Hematopoietic multipotent progenitor cell (in vitro differentiated cells): Measurements from ENCODE around the gene AGPAT4. TPM values are rescaled to one million over a fixed set of nuclear protein-coding genes. Genes with fewer than 3 reads are reported as not detected.

Experiments
- DNase-seq, 3 donors: peaks; one replicate each; pipeline ENCODE4 v3.0.0-alpha.2; 2011 to 2015; ENCODE audit warnings: low read depth in 2 of 3, low spot score in 2 of 3
- total RNA-seq: library from RNA; depleted of rRNA; stranded (reverse); fragments of >200 nt; gene quantifications from one replicate; pipeline ENCODE4 v1.2.3, GENCODE V29; 2012

The AGPAT4 gene
- total RNA-seq, 1 donor, result 28.5 TPM

GRCh38 chr6:161143663-161144430, 130.0 kb downstream of the AGPAT4 start:
- DNase-seq, result no peak

DNA sequence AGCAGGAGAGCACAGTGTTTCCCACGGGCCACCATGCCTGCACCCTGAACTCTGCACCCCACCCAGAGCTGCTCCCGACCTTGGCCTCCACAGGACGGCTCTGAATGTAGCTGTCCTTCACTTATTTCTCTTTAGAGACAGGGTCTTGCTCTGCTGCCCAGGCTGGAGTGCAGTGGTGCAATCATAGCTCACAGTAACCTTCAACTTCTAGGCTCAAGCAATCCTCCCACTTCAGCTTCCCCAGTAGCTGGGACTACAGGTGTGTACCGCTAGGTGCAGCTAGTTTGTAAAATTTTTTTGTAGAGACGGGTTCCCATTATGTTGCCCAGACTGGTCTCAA, 130.9 kb downstream of the AGPAT4 start:
- no peak for DNase-seq

GRCh38 chr6:161141173-161141572, 132.7 kb downstream of the AGPAT4 start:
- no peak for DNase-seq

GRCh38 chr6:161140554-161140875, 133.3 kb downstream of the AGPAT4 start:
- no peak for DNase-seq

DNA sequence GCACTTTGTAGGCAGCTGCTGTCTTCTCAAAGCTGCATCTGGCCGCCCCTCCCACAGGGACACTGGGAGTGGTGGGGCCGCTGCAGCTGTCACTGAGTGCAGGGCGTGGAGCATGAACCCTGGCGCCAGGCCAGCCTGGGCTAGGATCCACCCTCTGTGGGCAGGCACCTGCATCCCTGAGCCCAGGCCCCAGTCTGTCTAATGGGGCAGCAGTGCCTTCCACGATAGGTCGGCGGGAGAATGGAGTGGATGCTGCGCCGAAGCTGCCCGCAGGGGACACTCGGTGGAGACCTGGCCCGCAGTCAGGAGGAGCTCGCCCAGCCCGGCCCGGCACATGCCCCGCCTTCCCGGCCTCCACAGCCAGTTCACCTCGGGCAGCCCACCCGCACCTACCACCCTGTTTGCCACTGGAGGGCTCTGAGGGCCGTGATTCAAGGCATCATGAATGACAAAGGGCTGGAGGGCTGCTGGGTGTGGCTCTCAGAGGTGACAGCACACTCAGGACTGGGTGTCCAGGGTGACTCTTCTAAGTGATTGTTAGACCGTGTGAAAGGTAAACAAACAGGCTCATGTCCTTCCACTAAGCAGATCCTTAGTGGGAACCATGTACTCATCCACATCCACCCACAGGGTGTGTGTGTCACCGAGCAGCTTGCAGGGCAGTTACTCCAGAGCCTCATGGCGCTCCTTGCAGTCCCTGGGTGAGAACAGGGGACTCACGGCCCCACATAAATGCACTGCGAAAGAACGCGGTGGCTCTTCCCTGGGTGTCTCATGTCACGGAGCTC, 133.9 kb downstream of the AGPAT4 start:
- DNase-seq, result no peak

GRCh38 chr6:161139304-161139765, 134.5 kb downstream of the AGPAT4 start:
- no peak for DNase-seq

- DNase-seq, result no peak
These were observed 135.1 kb downstream of the AGPAT4 start for GRCh38 chr6:161138543-161139303.

- DNase-seq, result no peak
These were observed 135.9 kb downstream of the AGPAT4 start for GRCh38 chr6:161137839-161138542.

- DNase-seq, result no peak
These were observed 136.5 kb downstream of the AGPAT4 start for GRCh38 chr6:161137320-161137719.

- no peak for DNase-seq
These were observed 137.2 kb downstream of the AGPAT4 start for GRCh38 chr6:161136655-161137054.

- no peak for DNase-seq
These were observed 137.9 kb downstream of the AGPAT4 start for GRCh38 chr6:161135695-161136591.

DNA sequence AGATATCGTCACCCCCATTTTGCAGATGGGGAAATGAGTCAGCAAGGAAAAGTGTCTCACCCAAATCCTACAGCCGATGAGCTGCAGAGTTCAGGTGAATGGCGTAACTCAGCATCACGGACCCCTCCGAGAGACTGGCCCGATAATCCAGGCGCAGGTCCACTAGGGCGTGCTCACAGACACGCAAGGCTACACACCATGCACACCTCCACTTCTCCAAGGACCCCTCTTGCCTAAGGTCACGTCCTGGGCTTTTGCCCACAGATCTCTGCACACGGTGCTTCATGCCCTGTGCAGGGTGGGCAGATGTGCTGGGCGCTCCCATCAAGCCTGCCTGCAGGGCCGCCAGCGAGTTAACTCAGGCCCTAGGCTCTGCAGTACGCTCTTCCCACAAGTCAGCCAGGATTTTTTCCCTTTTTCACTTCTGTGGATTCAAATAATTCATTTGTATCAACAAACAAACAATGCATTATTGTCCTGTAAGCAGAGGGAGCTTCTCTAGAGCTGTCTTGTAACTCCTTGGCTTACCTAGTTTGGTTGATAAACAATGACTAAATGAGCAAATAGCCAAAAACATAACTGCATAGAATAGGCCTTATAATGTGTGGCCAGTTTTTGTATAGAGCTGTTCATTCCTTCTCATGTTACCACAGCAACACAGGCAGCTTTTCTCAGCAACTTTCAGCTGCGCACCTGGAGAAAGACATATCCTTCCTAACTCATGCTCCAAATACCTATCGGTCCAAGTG, 139.1 kb downstream of the AGPAT4 start:
- DNase-seq, result no peak

GRCh38 chr6:161133963-161134362, 139.9 kb downstream of the AGPAT4 start:
- DNase-seq, result no peak

DNA sequence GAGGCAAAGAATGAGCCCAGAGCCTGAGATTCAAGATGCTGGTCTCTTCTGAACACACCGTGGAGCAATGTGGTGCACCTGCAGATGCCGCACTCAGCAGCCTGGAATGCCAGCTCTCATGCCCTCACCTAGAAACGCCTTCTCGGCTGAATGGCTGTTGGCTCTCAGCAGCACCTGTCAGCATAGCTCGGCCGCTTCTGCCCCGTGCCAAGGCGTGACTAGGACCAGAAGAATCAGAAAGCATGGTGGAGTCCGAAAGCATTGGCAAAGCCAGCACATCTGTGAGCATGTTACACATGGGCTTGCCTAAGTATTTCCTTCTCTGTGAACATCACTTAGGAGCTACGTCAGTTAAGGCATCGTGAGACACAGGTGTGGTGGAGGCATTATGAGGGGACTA, 141.5 kb downstream of the AGPAT4 start:
- DNase-seq, result no peak

- DNase-seq, result no peak
These were observed 142.7 kb downstream of the AGPAT4 start for GRCh38 chr6:161130967-161131766.

GRCh38 chr6:161130541-161130940, 143.3 kb downstream of the AGPAT4 start:
- no peak for DNase-seq

DNA sequence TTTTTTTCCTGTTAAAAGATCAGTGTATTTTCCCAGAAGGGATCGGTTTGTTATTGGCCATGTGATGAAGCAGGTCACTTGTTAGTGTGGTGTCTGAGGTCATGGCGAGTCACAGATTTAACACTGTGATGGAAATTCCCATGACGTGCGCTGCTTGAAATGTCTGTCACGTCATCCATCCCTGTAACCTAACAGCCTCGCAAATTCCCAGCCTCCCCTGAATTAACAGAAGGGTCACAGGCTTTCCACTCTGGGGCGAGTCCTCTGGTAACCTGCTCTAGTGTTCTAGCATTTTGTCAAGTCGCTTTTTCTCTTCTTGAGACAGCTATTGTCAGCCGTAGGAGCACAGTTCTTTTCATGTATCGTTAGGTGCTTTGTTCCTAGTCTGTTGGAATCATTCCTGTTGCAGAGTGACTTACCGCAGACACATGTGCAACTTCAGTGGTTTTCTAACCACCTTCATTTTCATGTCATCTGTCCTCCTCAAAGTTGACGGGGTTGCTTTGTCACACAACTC, 145.1 kb downstream of the AGPAT4 start:
- DNase-seq, result no peak

DNA sequence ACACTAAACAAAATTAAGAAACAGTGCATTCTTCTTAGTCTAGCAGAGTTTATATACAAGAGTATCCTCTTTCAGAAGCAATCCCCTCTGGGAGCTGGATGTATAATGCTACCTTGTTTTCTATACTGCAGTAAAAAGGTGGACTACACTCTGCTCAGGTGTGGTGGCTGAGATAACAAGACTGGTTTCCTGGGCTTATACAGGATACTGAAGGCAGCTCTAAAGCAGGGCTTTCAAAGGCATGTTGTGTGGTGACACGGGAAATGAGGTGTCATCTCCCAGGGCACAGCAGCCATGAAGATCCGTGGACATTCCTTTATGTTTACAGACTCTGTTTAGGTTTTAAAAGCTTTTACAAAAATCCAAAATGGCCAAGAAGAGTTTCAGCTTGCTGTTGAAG, 145.6 kb downstream of the AGPAT4 start:
- no peak for DNase-seq
